Kidney epithelial cell (primary cell): ENCODE measurements around the gene NDUFS2. TPM values are rescaled to one million over a fixed set of nuclear protein-coding genes. Genes with fewer than 3 reads are reported as not detected.
"Not testable (repeated sequence)": the region's sequence is repeated elsewhere in the genome, so short reads cannot be mapped to it uniquely, and the experiment has no call there.

ENCODE experiments used
- DNase-seq: peaks from one replicate; pipeline ENCODE4 v3.0.0-alpha.2; 2010; ENCODE audit warnings: low read depth
- H3K27me3 ChIP-seq: 2 replicates; pipeline ENCODE4 v1.6.0; 2011; ENCODE audit warnings: low read length; ENCODE audit not compliant: control insufficient read depth, insufficient read depth
- H3K36me3 ChIP-seq: 2 replicates; pipeline ENCODE4 v1.5.1; 2011; ENCODE audit warnings: low read length; ENCODE audit not compliant: control insufficient read depth, insufficient read depth
- H3K4me3 ChIP-seq: 2 replicates; pipeline ENCODE4 v1.5.1; 2011; ENCODE audit warnings: low read depth, mild to moderate bottlenecking, control low read depth, low read length
- total RNA-seq: library from RNA; depleted of rRNA; stranded (reverse); fragments of >200 nt; gene quantifications from 2 replicates; pipeline ENCODE4 v1.2.3, GENCODE V29; 2015
- TF ChIP-seq, protein P1 (sequence below): IDR thresholded peaks from 2 replicates; pipeline ENCODE4 v1.5.1; 2011; ENCODE audit warnings: mild to moderate bottlenecking, moderate library complexity, low read length, control low read depth, inconsistent platforms; ENCODE audit not compliant: insufficient read depth, poor library complexity, severe bottlenecking

Gene NDUFS2
- total RNA-seq, 1 donor from 2014 or later = 96.9 TPM

DNA sequence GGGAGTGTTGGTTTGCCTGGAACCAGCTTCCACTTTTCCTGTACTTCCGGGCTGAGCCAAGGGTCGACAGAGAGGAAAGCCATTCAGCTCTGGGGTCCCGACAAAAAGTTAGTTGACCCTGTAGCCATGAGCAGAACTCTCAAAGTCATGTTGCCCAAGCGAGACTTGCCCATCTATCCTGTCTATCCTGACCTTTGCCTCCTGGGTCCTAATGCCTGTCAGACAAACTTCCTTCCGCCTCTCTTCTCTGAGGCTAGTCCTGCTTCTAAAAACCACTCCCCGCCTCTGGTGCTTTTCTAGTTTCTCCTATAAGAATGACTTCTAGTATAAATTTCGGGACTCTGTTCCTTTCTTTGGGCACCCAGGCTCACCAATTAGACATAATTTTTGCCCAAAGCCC lies 48.7 kb downstream of the NDUFS2 start:
- H3K27me3 ChIP-seq = no peaks in the 10 kb centered on the region
- DNase-seq = no peak
- TF ChIP-seq, protein P1, sequence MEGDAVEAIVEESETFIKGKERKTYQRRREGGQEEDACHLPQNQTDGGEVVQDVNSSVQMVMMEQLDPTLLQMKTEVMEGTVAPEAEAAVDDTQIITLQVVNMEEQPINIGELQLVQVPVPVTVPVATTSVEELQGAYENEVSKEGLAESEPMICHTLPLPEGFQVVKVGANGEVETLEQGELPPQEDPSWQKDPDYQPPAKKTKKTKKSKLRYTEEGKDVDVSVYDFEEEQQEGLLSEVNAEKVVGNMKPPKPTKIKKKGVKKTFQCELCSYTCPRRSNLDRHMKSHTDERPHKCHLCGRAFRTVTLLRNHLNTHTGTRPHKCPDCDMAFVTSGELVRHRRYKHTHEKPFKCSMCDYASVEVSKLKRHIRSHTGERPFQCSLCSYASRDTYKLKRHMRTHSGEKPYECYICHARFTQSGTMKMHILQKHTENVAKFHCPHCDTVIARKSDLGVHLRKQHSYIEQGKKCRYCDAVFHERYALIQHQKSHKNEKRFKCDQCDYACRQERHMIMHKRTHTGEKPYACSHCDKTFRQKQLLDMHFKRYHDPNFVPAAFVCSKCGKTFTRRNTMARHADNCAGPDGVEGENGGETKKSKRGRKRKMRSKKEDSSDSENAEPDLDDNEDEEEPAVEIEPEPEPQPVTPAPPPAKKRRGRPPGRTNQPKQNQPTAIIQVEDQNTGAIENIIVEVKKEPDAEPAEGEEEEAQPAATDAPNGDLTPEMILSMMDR = no peak
- H3K4me3 ChIP-seq = no peak overlapping the region
- no peaks in the 10 kb centered on the region for H3K36me3 ChIP-seq

DNA sequence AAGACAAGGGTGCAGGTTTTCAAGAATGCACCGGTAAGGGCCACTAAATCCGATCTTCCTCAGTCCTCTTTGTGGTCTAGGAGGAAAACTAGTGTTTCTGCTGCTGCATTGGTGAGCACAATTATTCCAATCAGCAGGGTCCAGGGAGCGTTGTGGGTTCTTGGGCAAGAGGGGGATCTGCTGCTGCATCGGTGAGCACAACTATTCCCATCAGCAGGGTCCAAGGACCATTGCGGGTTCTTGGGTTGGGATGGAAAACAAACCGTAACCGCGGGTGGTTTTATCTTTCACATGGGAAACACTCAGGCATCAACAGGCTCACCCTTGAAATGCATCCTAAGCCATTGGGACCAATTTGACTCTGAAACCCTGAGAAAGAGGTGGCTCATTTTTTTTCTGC lies 49.4 kb downstream of the NDUFS2 start:
- H3K27me3 ChIP-seq = no peaks in the 10 kb centered on the region

DNA sequence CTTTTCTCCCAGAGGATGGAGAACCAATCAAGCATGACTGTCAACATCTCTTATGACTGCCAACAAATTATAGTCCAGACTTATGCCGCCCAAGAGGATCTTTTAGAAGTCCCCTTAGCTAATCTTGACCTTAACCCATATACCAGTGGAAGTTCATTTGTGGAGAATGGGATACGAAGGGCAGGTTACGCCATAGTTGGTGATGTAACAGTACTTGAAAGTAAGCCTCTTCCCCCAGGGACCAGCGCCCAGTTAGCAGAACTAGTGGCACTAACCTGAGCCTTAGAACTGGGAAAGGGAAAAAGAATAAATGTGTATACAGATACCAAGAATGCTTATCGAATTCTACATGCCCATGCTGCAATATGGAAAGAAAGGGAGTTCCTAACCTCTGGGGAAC lies 53.1 kb downstream of the NDUFS2 start:
- not testable (repeated sequence) for H3K36me3 ChIP-seq, DNase-seq, H3K4me3 ChIP-seq
- H3K27me3 ChIP-seq = peaks cover 27% of the 10 kb centered on the region

More for the DNA sequence above, 49.4 kb downstream of the NDUFS2 start:
- H3K36me3 ChIP-seq = no peaks in the 10 kb centered on the region
- TF ChIP-seq, protein P1 = no peak
- no peak overlapping the region for H3K4me3 ChIP-seq
- no peak for DNase-seq

DNA sequence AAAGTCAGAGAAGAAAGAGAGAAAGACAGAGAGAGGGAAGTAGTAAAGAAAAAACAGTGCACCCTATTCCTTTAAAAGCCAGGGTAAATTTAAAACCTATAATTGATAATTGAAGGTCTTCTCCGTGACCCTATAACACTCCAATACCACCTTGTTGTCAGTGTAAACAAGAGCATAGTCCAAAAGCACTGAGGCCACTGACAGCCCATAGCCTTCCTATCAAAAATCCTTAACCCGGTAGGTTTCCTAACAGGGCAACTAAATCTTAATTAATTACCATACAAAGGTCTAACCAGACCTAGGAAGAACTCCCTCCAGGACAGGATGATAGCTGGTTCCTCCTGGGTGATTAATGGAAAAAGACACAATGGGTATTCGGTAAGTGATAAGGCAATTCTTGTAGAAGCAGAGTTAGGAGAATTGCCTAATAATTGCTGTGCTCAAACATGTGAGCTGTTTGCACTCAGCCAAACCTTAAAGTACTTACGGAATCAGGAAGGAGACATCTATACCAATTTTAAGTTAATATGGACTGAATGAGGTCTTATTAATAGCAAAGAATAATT lies 53.9 kb downstream of the NDUFS2 start:
- peaks cover 34% of the 10 kb centered on the region for H3K27me3 ChIP-seq
- DNase-seq, H3K36me3 ChIP-seq, H3K4me3 ChIP-seq: not testable (repeated sequence)

DNA sequence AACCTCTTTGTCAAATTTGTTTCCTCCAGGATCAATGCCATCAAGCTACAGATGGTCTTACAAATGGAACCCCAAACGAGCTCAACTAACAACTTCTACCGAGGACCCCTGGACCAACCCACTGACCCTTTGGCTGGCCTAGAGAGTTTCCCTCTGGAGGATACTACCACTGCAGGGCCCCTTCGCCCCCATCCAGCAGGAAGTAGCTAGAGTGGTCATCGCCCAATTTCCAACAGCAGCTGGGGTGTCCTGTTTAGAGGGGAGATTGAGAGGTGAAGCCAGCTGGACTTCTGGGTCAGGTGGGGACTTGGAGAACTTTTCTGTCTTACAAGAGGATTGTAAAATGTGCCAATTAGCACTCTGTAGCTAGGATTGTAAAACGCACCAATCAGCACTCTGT lies 54.9 kb downstream of the NDUFS2 start:
- H3K27me3 ChIP-seq = peaks cover 42% of the 10 kb centered on the region
- DNase-seq, H3K4me3 ChIP-seq, H3K36me3 ChIP-seq: not testable (repeated sequence)

DNA sequence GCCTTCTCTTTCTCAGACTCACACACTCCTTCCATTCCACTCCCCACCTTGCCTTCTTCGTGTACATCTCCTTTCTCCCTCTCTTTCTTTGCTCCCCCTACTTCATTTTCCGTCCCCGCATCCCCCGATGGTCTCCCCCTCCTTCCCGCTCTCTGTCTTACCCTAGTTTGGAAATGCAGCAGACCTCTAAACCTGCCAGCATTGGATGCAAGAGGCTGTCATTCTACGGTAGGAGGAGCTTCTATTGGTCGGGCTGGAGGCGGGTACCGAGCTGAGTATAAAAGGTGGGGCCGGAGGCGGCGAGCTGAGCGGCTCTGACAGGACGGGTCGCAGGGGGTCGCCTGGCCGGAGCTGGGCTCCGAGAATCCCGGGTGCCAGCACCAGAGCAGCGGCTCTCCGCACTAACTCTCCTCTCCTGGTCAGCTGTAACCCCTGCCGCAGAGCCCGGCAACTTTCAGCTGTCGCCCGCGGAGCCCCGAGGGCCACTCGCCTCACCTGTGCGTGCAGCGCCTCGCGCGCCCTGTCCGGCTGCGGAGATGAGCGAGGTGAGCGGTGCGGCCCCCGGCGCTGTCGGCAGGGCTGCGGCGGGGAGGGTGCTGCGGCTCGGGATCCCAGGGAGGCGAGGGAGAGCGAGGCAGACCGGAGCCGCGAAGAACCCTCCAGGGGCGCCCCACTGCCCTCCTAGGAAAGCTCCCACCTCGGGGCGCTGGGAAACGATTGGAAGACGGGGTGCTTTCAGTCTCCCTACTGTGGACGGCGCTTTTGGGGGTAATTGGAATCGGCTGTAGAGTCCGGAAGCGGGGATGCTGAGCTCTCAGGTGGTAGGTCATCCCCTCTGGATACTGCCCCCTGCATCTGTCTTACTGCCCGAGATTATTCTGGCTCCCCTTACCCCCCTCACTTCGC lies 56.5 kb downstream of the NDUFS2 start, which contains the start of gene PCP4L1:
PCP4L1 (plus strand) TSS at position 307 of the 906 bp plus-strand sequence; CDS start at position 537, 230 bp downstream.
- peaks cover 42% of the 10 kb centered on the region for H3K27me3 ChIP-seq
- no peaks in the 10 kb centered on the region for H3K36me3 ChIP-seq
- DNase-seq = no peak
- H3K4me3 ChIP-seq = peak within 1 kb of the TSS; percentile 43
- TF ChIP-seq, protein P1 = no peak

DNA sequence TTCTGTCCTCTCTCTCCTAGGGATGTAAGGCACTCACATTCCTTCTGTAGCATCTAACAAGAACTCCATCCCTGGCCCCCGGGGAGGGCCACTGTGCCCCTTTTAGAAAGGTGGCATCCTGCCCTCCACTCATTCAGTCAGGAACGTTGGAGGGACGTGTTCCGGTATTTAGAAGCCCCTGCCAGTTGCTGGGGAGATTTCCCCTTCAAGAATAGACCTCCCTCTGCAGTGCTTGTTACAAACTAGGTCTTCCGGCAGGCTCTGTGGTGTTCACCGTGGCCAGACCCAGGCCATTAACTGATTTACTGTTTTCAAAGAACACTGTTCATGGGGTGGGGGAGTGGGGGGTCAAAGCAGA lies 57.2 kb downstream of the NDUFS2 start:
- Histone ChIP-seq H3K36me3 (no peaks in the 10 kb centered on the region), H3K27me3 (peaks cover 42% of the 10 kb centered on the region), H3K4me3 (no peak overlapping the region)
- no peak for DNase-seq
- TF ChIP-seq, protein P1 = no peak
